PC-9 (cell line): ENCODE measurements around the gene KCNJ11. TPM values are rescaled to one million over a fixed set of nuclear protein-coding genes. Genes with fewer than 3 reads are reported as not detected.

ENCODE experiments used
- BruUV-seq: library from RNA; stranded (reverse); fragments of 400-500 nt; replicated peaks from 2 replicates; lab custom pipeline; 2021; lab: Mats Ljungman, UMichigan
- CTCF ChIA-PET: fragments of 300-600 bp; sonication (Branson Sonifier 250); formaldehyde crosslinking; loops from one replicate; lab custom pipeline; 2022; ENCODE audit warnings: antibody characterized with exemption; lab: Charles Lee
- POLR2A ChIA-PET: fragments of 300-600 bp; sonication (Branson Sonifier 250); formaldehyde crosslinking; loops from one replicate; lab custom pipeline; 2022; ENCODE audit warnings: antibody characterized with exemption; ENCODE audit not compliant: unreplicated experiment; lab: Charles Lee
- DNase-seq, 2 experiments: peaks; one replicate each; pipeline versions ENCODE4 v3.0.0 to v3.0.0-alpha.2; 2015 to 2022; ENCODE audit warnings: mixed read lengths in 1 of 2
- H2AFZ ChIP-seq: fragments of 200-600 bp; sonication (generic); 2 replicates; pipeline ENCODE4 v1.8.1; 2017; ENCODE audit warnings: antibody characterized with exemption
- H3F3A ChIP-seq: fragments of 200-600 bp; sonication (generic); 2 replicates; pipeline ENCODE4 v1.8.1; 2017; ENCODE audit warnings: antibody characterized with exemption, mild to moderate bottlenecking, low read depth; ENCODE audit not compliant: insufficient read depth
- H3K27ac ChIP-seq: fragments of 200-600 bp; sonication (generic); 2 replicates; pipeline ENCODE4 v1.6.1; 2016; ENCODE audit warnings: mixed run types
- H3K27me3 ChIP-seq: fragments of 200-600 bp; sonication (generic); 2 replicates; pipeline ENCODE4 v1.6.1; 2016; ENCODE audit warnings: low read depth, mixed run types; ENCODE audit not compliant: insufficient read depth
- H3K36me3 ChIP-seq: fragments of 200-600 bp; sonication (generic); 2 replicates; pipeline ENCODE4 v1.6.1; 2016; ENCODE audit warnings: low read depth, mixed run types
- H3K4me1 ChIP-seq: fragments of 200-600 bp; sonication (generic); replicated peaks from 2 replicates; pipeline ENCODE4 v1.6.1; 2016; ENCODE audit warnings: mixed run types; ENCODE audit not compliant: insufficient read depth
- H3K4me2 ChIP-seq: fragments of 200-600 bp; sonication (generic); 2 replicates; pipeline ENCODE4 v1.6.1; 2017; ENCODE audit warnings: mixed run types
- H3K4me3 ChIP-seq: fragments of 200-600 bp; sonication (generic); 2 replicates; pipeline ENCODE4 v1.6.1; 2016; ENCODE audit warnings: mixed run types
- H3K79me2 ChIP-seq: fragments of 200-600 bp; sonication (generic); 2 replicates; pipeline ENCODE4 v1.6.1; 2017; ENCODE audit warnings: low read depth, mixed run types
- H3K9me2 ChIP-seq: fragments of 200-600 bp; sonication (generic); 2 replicates; pipeline ENCODE4 v1.8.1; 2017; ENCODE audit warnings: mild to moderate bottlenecking; ENCODE audit not compliant: insufficient read depth
- H3K9me3 ChIP-seq: fragments of 200-600 bp; sonication (generic); 2 replicates; pipeline ENCODE4 v1.8.1; 2016; ENCODE audit warnings: low read depth; ENCODE audit not compliant: insufficient read depth
- H4K20me1 ChIP-seq: fragments of 200-600 bp; sonication (generic); 2 replicates; pipeline ENCODE4 v1.8.1; 2017; ENCODE audit not compliant: insufficient read depth
- CTCF ChIP-seq: fragments of 200-600 bp; sonication (generic); conservative IDR thresholded peaks from 2 replicates; pipeline ENCODE4 v1.6.1; 2017; ENCODE audit warnings: mixed run types, antibody characterized with exemption, mild to moderate bottlenecking, moderate library complexity
- EZH2 ChIP-seq: fragments of 200-600 bp; sonication (generic); IDR thresholded peaks from 2 replicates; pipeline ENCODE4 v1.8.0; 2017; ENCODE audit warnings: antibody characterized with exemption, low read depth
- intact Hi-C: fragments of 100-400 bp; cut with micrococcal nuclease; formaldehyde crosslinking; loops from one replicate; pipeline ENCODE4 v1.10.0; 2022; ENCODE audit not compliant: unreplicated experiment
- total RNA-seq: library from RNA; stranded (reverse); gene quantifications from 2 replicates; pipeline ENCODE4 v1.2.3, GENCODE V29; 2021

KCNJ11 gene
- total RNA-seq, 1 experiment from 2014 or later: 0.26 TPM

DNA sequence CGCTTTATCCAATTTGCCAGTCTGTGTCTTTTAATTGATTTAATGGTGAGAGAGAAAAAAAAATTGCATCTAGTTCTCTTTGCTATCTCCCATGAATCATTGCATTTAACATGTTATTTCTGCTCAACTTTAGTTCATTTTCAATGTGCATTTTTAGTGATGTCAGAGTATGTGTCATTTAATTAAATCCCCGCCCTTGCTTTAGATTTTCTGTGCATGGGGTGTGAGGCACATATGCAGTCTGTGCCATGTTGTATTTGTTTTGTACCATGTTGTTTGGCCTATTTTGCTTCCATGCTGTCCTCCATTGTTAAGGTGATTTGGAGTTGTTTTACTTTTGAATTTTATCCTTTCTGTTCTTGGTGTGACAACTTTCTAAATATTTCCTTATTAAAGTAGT is 45.2 kb downstream of the KCNJ11 start:
- BruUV-seq: no TSS peak
- H3K27me3 ChIP-seq: no peaks in the 10 kb centered on the region
- no peak overlapping the region for H3K27ac ChIP-seq

More for the DNA sequence above, 45.2 kb downstream of the KCNJ11 start:
- Histone ChIP-seq H3F3A (no peaks in the 10 kb centered on the region), H3K4me3 (no peak overlapping the region), H3K4me1 (no peaks in the 10 kb centered on the region), H3K4me2 (no peak overlapping the region), H3K79me2 (no peaks in the 10 kb centered on the region), H4K20me1 (no peaks in the 10 kb centered on the region), H3K36me3 (no peaks in the 10 kb centered on the region), H3K9me2 (no peaks in the 10 kb centered on the region), H3K9me3 (no peaks in the 10 kb centered on the region), H2AFZ (no peak overlapping the region)
- no peak for DNase-seq
- TF ChIP-seq EZH2 (no peak), CTCF (no peak)
- intact Hi-C loops: no loop called here
- CTCF ChIA-PET: no interaction called here
- POLR2A ChIA-PET: interaction anchor here (0.6 kb wide), 1 partner anchor 174 kb away, joined by 3 read pairs; no protein-coding TSS in a partner anchor

Other genes with a start within 250 kb of the KCNJ11 start
- gene PIK3C2A, start 180.7 kb downstream of the KCNJ11 start, total RNA-seq: 53.8 and 70.7 TPM in 2 replicates
- gene NUCB2, start 111.9 kb downstream of the KCNJ11 start, total RNA-seq: 22.4 and 29.7 TPM in 2 replicates
- 0.15 and 0.33 TPM in 2 replicates for gene NCR3LG1, start 36.9 kb downstream of the KCNJ11 start, total RNA-seq
- gene ABCC8, start 88.2 kb upstream of the KCNJ11 start, total RNA-seq: not detected in 2 replicates
- gene USH1C, start 155.8 kb upstream of the KCNJ11 start, total RNA-seq: not detected in 2 replicates
- gene OTOG, start 158.6 kb upstream of the KCNJ11 start, total RNA-seq: not detected in 2 replicates